A673 (cell line): ENCODE results near the gene MAGI1.

Experiments used
- CTCF ChIP-seq: fragments of 300-800, 200-600 bp; sonication (generic); conservative IDR thresholded peaks from 2 replicates; pipeline ENCODE4 v1.5.1; 2017; ENCODE audit warnings: low read depth, mild to moderate bottlenecking, antibody characterized with exemption, low read length, moderate library complexity, mixed read lengths
- EZH2 ChIP-seq: fragments of 200-600 bp; sonication (generic); IDR thresholded peaks from 2 replicates; pipeline ENCODE4 v1.6.1; 2017; ENCODE audit warnings: borderline replicate concordance, low read depth, mild to moderate bottlenecking, mixed read lengths, antibody characterized with exemption, low read length; ENCODE audit not compliant: poor library complexity, severe bottlenecking

GRCh38 chr3:65641045-65641444, 397.7 kb downstream of the MAGI1 start:
- TF ChIP-seq EZH2 (no peak), CTCF (no peak)
